Hepatocyte (in vitro differentiated cells): Measurements from ENCODE around the gene RYR3.

ENCODE experiments used
- CTCF ChIP-seq: fragments of 200-600 bp; sonication (generic); IDR thresholded peaks from 2 replicates; pipeline ENCODE4 v1.5.1; 2016; ENCODE audit warnings: antibody characterized with exemption, mild to moderate bottlenecking; ENCODE audit not compliant: poor library complexity
- EZH2 ChIP-seq: fragments of 200-600 bp; sonication (generic); IDR thresholded peaks from 2 replicates; pipeline ENCODE4 v1.6.1; 2016; ENCODE audit warnings: antibody characterized with exemption, mild to moderate bottlenecking, borderline replicate concordance
- EZH2phosphoT487 ChIP-seq: fragments of 200-600 bp; sonication (generic); IDR thresholded peaks from one replicate; pipeline ENCODE4 v1.6.1; 2018; ENCODE audit warnings: antibody characterized with exemption, mild to moderate bottlenecking, low read depth, moderate library complexity; ENCODE audit not compliant: unreplicated experiment, severe bottlenecking

- TF ChIP-seq CTCF: no peak
- no peak for TF ChIP-seq EZH2
- TF ChIP-seq EZH2phosphoT487: no peak
These were observed 553.8 kb downstream of the RYR3 start for GRCh38 chr15:33864360-33865075.
